Astrocyte of the cerebellum (primary cell): Measurements from ENCODE around the gene EDIL3.

ENCODE experiments used
- DNase-seq: peaks from one replicate; pipeline ENCODE4 v3.0.0-alpha.2; 2011; ENCODE audit warnings: low read depth
- H3K4me3 ChIP-seq: 2 replicates; pipeline ENCODE4 v1.5.1; 2011; ENCODE audit warnings: mild to moderate bottlenecking, low read depth, low read length, moderate library complexity
- in situ Hi-C: cut with HindIII; loops from 2 replicates; pipeline ENCODE4 v1.10.0; 2017; ENCODE audit warnings: low sequenced_read_pairs
- TF ChIP-seq, protein P1 (sequence below): IDR thresholded peaks from 2 replicates; pipeline ENCODE4 v1.5.1; 2012; ENCODE audit warnings: low read length, low read depth, moderate library complexity, mild to moderate bottlenecking; ENCODE audit errors: missing control alignments

Gene EDIL3

DNA sequence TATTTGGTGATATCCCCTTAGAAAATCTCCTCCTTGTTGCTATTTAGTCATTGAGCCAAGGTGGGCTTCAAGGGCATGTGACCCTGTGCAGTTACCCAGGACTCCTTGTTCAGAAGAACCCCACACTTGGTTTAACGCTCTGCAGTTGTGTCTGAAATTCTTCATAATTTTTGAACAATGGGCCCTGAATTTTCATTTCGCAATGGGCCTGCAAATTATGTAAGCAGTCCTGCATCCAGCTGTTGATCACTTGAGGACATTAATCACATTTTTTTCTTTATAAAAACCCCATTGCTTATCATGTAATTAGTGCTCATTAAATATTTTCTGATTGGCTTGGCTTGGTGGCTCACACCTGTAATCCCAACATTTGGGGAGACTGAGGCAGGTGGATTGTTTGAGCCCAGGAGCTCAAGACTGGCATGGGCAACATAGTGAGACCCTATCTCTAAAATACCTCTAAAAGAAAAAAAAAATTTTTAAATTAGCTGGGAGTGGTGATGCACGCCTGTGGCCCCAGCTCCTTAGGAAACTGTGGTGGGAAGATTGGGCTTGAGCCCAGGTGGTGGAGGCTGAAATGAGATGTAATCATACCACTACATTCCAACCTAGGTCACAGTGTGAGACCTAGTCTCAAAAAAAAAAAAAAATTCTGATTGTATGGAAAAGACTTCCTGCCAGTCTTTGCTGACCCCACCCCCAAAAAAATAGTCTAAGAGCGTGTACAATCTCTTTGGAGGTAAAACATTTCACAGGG, 469.8 kb downstream of the EDIL3 start:
- in situ Hi-C loops: no loop called here

DNA sequence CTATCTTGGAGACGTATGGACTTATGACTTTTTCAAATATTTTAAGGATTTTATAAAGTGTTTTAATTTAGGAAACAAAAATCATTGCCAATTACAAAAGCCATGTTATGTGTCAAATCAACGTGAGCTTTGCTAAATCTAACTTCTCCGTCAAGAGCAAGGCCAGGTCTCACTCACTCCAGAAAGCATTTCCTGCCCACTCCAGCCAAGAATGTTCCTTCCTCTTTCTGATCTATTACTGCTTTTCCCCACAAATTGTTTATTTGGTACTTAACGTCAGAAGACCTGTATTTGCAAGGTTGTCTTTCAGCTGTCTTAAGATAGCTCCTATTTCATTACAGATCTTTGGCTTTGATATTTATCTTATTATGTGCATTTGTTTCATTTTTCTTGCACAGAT, 470.5 kb downstream of the EDIL3 start:
- H3K4me3 ChIP-seq: no peak overlapping the region
- in situ Hi-C loops: no loop called here
- TF ChIP-seq, protein P1, sequence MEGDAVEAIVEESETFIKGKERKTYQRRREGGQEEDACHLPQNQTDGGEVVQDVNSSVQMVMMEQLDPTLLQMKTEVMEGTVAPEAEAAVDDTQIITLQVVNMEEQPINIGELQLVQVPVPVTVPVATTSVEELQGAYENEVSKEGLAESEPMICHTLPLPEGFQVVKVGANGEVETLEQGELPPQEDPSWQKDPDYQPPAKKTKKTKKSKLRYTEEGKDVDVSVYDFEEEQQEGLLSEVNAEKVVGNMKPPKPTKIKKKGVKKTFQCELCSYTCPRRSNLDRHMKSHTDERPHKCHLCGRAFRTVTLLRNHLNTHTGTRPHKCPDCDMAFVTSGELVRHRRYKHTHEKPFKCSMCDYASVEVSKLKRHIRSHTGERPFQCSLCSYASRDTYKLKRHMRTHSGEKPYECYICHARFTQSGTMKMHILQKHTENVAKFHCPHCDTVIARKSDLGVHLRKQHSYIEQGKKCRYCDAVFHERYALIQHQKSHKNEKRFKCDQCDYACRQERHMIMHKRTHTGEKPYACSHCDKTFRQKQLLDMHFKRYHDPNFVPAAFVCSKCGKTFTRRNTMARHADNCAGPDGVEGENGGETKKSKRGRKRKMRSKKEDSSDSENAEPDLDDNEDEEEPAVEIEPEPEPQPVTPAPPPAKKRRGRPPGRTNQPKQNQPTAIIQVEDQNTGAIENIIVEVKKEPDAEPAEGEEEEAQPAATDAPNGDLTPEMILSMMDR: no peak
- no peak for DNase-seq

More for the DNA sequence above, 469.8 kb downstream of the EDIL3 start:
- TF ChIP-seq, protein P1: no peak
- no peak overlapping the region for H3K4me3 ChIP-seq
- peak; percentile 72 for DNase-seq

DNA sequence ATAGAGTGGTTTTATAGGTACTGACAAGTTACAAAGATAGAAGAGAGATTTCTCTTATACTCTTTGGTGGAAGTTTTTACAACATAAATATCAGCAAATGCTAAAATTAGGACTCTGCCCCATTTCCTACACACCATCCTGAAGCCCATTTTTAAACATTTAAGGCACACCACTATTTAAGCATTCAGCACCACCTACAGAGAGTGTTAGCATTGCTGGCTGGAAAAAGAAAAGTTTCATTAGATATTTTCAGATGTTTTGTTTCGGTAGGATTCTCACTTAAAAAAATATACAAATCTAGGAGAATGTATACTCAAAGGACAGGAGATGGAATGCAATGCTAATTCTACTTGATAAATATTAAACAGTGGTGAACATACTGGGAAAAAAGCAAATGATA, 471.1 kb downstream of the EDIL3 start:
- H3K4me3 ChIP-seq: no peak overlapping the region
- DNase-seq: no peak
- TF ChIP-seq, protein P1: no peak
- in situ Hi-C loops: no loop called here

DNA sequence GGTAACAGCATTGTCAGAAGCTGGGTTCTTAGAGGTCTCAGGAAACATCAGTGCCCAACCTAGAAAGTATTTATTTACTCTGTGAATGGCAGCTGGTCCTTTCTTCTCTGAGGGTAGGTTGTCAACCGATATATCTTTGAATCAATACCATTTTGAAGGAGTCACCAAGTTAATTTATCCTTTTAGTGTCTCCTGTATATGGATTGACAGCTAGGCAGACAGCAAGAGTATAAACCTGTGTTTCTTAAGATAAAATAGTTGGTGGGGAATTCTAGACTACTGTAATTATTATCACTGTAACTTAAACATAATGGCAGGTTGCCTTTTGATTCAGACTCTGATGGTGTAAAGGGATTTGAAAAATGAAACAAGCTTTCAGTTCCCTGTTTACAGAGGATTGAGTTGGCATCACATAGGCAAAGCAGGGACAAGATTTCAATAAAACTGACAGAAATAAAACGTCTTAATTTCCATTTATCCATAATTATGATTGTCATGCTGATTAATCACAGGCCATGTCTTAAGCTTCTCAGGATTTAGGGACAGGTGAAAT, 473.2 kb downstream of the EDIL3 start:
- in situ Hi-C loops: no loop called here
- H3K4me3 ChIP-seq: no peak overlapping the region
- TF ChIP-seq, protein P1: no peak
- DNase-seq: no peak

DNA sequence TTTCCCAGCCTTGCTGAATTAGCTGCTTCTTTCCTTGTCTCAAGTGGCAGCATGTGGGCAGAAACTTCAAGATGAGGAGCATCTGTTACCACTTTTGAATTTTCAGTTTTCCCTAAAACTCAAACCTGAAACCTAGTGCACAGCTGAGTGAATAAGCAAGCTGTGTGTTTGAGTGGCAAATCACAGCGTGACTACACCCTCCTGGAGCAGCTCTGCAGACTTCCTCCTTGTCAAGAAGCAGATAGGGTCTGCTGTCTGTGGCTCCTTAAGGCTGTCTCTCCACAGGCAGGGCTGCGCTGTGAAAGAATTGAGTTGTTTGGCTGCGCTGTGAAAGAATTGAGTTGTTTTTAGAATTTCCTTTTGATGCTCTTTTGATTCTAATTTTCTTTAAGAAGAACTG, 484.4 kb downstream of the EDIL3 start:
- DNase-seq: no peak
- in situ Hi-C loops: no loop called here
- no peak overlapping the region for H3K4me3 ChIP-seq
- TF ChIP-seq, protein P1: no peak

DNA sequence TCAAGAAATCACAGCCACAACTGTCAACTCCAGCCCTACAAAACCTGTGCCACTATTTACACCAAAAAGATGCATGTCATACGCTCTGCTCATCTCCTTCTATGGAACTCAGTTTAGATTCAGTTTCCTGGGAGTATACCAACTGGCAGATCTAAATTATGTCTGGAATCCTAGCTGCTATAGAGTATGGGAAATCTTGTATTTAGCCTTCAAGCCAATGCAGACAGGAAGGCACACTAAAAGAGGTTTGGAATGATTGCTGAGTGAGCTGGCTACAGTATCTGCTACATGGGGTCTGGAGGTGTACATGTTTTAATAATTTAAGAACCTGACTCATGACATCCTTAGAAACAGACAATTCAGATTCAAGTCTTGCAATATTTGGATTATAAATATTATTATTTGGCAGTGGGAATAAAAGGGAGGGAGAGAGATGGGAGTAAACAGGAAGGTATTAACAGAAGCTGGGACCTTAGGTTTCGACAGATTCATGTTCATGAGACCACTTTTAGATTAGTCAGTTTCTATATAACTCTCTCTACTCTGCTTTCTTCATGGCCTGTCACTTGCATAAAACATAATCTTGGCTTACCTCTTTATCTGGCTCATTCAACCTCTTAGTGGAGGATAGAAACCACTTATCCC, 485.2 kb downstream of the EDIL3 start:
- DNase-seq: no peak
- in situ Hi-C loops: no loop called here
- TF ChIP-seq, protein P1: no peak
- H3K4me3 ChIP-seq: no peak overlapping the region
